Activated naive CD8-positive, alpha-beta T cell treated with anti-CD3 and anti-CD28 coated beads, Interleukin-2, amount 10 ng/mL, durations not matched to agents 7 days and 5 days (primary cell): Measurements from ENCODE around the gene LRP1B. TPM values are rescaled to one million over a fixed set of nuclear protein-coding genes. Genes with fewer than 3 reads are reported as not detected.

Source experiments
- ATAC-seq: fragments of 150-1000 bp; cut with Tn5 transposase; one replicate; pipeline ENCODE4 v1.10.0; 2021; ENCODE audit warnings: low read depth, moderate library complexity
- POLR2A ChIA-PET: fragments of 350-600 bp; sonication (Branson Sonifier 250); formaldehyde crosslinking; loops from one replicate; lab custom pipeline; 2021; ENCODE audit warnings: antibody characterized with exemption; lab: Charles Lee
- DNase-seq: peaks from one replicate; pipeline ENCODE4 v3.0.0; 2021
- H3K27ac Mint-ChIP-seq: one replicate; pipeline ENCODE4 v1.8.0; 2022; ENCODE audit warnings: mild to moderate bottlenecking, mixed read lengths
- H3K27me3 Mint-ChIP-seq: one replicate; pipeline ENCODE4 v1.8.0; 2022; ENCODE audit warnings: mild to moderate bottlenecking, moderate library complexity, mixed read lengths
- H3K36me3 Mint-ChIP-seq: one replicate; pipeline ENCODE4 v1.8.0; 2021; ENCODE audit warnings: mild to moderate bottlenecking, mixed read lengths
- H3K4me1 Mint-ChIP-seq: one replicate; pipeline ENCODE4 v1.8.0; 2021; ENCODE audit warnings: mixed read lengths
- H3K4me3 Mint-ChIP-seq: one replicate; pipeline ENCODE4 v1.8.0; 2022; ENCODE audit warnings: mild to moderate bottlenecking, moderate library complexity, mixed read lengths
- H3K9me3 Mint-ChIP-seq: one replicate; pipeline ENCODE4 v1.8.0; 2021; ENCODE audit warnings: mixed read lengths
- total RNA-seq, 2 experiments: library from RNA; stranded (reverse); gene quantifications; one replicate each; pipeline ENCODE4 v1.2.3, GENCODE V29; 2021

The LRP1B gene
- total RNA-seq, 2 experiments from 2014 or later = not detected

DNA sequence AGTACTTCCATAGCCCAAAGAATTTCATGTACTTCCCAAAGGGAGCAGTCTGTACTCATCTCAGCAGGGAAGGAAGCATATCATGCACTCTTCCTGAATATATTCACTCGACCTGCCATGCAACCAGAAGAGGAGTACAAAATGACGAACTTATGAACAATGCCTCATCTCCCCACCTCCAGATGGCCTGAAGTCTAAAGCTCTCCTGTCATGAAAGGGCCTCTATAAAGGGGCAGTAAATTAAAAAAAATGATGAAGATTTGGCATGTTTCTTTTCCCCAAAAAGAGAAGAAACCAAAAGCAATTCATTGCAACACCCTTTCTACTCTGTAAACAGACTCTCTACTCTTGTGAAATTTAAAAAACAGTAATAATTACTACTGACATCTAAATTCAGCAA lies 1601.1 kb downstream of the LRP1B start:
- Mint-ChIP-seq H3K9me3 (peaks cover 1% of the 10 kb centered on the region), H3K4me3 (no peak overlapping the region)

DNA sequence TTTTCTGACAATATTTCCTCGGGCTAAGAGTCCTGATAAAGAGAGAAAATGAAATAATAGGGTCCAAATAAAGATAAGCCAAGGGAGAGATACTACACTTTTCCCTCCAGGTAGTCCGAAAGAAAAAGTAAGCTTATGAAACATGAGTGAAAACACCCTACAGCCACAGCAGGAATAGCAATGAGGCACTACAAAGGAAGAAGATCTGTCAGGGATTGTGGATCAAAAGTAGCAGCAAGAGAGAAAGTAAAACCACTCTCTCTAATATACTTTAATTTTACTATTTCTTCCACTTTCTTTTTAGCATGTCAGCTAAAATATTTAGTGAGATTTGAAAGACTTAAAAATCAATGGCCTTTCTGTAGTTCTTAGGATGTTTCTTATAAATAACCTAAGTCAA lies 1601.8 kb downstream of the LRP1B start:
- no peaks in the 10 kb centered on the region for H3K9me3 Mint-ChIP-seq
- no peaks in the 10 kb centered on the region for H3K36me3 Mint-ChIP-seq
- no peak overlapping the region for H3K27ac Mint-ChIP-seq
- no peak for DNase-seq
- no peak overlapping the region for H3K4me3 Mint-ChIP-seq
- POLR2A ChIA-PET = no interaction called here
- no peaks in the 10 kb centered on the region for H3K4me1 Mint-ChIP-seq
- ATAC-seq = no peak
- no peaks in the 10 kb centered on the region for H3K27me3 Mint-ChIP-seq

More for the DNA sequence above, 1601.1 kb downstream of the LRP1B start:
- POLR2A ChIA-PET = no interaction called here
- no peak for DNase-seq
- Mint-ChIP-seq H3K4me1 (no peaks in the 10 kb centered on the region), H3K27me3 (no peaks in the 10 kb centered on the region), H3K27ac (no peak overlapping the region), H3K36me3 (no peaks in the 10 kb centered on the region)
- no peak for ATAC-seq

DNA sequence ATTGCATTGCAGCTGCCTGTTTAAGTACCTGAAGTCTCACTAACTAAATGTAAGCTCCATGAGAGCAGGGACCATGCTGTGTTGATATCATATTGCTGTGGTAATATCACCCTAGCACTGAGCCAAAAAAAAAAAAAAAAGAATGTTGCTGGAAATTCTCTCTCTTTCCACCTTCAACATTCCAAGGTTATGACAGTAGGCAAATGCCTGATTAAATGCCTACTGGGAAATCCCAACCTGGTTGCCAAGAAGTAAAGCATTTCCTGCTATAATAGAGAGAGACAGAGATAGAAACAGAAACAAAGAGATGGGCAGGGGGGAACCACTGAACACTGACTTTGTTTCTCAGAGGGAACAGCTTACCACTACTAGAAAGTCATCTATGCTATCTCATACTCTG lies 1604.2 kb downstream of the LRP1B start:
- POLR2A ChIA-PET = no interaction called here
- H3K9me3 Mint-ChIP-seq = peaks cover 1% of the 10 kb centered on the region
- no peak for ATAC-seq
- no peak overlapping the region for H3K27ac Mint-ChIP-seq
- no peaks in the 10 kb centered on the region for H3K36me3 Mint-ChIP-seq
- DNase-seq = no peak
- no peak overlapping the region for H3K4me3 Mint-ChIP-seq
- no peaks in the 10 kb centered on the region for H3K27me3 Mint-ChIP-seq
- H3K4me1 Mint-ChIP-seq = no peaks in the 10 kb centered on the region

DNA sequence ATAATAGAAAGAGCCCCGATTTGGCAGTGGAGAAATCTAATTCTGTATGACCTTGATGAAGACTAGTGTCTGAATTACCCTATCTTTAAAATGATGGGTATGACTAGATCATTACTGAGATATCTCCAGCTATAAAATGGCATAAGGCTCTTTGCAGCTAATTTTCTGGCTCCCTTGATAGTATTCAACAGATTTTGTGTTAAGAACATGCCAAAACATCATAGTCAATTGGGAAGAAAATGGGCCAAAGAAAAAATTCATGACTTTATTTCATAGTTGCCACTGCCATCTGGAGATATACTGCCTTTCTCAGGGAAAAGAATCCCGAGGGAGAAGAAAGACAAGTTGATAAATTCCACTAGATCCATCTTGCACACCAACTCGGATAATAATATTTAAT lies 1618.7 kb downstream of the LRP1B start:
- H3K27ac Mint-ChIP-seq = no peak overlapping the region
- H3K36me3 Mint-ChIP-seq = no peaks in the 10 kb centered on the region
- H3K4me1 Mint-ChIP-seq = no peaks in the 10 kb centered on the region
- POLR2A ChIA-PET = no interaction called here
- no peak for ATAC-seq
- H3K9me3 Mint-ChIP-seq = peaks cover 3% of the 10 kb centered on the region
- no peak for DNase-seq
- no peak overlapping the region for H3K4me3 Mint-ChIP-seq
- no peaks in the 10 kb centered on the region for H3K27me3 Mint-ChIP-seq

DNA sequence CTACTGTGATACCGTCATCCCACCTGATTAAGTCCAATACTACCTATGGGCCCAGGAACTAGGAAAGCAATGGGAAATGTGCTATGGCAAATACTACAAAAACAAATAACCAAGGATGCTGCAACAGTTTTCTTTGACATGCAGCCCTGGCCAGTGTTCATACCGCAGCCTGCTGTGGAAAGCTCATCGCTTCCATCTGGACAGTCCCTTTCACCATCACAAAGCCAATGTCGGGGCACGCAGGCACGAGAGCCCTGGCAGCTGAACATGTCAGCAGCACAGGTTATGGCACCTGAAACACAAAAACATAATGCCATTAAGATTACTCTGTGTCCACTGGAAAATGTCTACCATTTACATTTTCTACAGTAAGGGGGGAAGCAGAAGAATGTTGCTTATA lies 1621.1 kb downstream of the LRP1B start:
- DNase-seq (no peak), ATAC-seq (no peak)
- Mint-ChIP-seq H3K36me3 (no peaks in the 10 kb centered on the region), H3K27me3 (no peaks in the 10 kb centered on the region), H3K9me3 (no peaks in the 10 kb centered on the region), H3K27ac (no peak overlapping the region), H3K4me1 (no peaks in the 10 kb centered on the region), H3K4me3 (no peak overlapping the region)
- POLR2A ChIA-PET = no interaction called here

DNA sequence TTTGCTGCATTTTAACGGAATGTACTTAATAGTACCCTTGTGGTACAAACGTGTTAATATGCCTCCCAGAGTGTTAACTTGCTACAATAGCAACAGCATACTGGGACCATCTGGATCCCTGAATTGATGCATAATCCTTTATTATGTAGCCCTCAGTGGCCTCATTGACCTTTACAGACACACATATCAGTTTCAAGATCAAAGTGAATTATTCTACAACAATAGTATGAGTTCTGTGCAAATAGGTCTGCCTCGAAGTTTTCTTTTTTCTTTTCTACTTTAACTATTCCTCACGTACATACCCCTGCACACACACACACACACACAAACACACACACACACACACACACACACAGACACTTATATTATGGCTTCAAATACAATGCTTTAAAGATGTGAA lies 1622.1 kb downstream of the LRP1B start:
- H3K4me3 Mint-ChIP-seq = no peak overlapping the region
- H3K4me1 Mint-ChIP-seq = no peaks in the 10 kb centered on the region
- H3K27me3 Mint-ChIP-seq = no peaks in the 10 kb centered on the region
- no peaks in the 10 kb centered on the region for H3K36me3 Mint-ChIP-seq
- ATAC-seq (no peak), DNase-seq (no peak)
- POLR2A ChIA-PET = no interaction called here
- H3K27ac Mint-ChIP-seq = no peak overlapping the region
- H3K9me3 Mint-ChIP-seq = no peaks in the 10 kb centered on the region

DNA sequence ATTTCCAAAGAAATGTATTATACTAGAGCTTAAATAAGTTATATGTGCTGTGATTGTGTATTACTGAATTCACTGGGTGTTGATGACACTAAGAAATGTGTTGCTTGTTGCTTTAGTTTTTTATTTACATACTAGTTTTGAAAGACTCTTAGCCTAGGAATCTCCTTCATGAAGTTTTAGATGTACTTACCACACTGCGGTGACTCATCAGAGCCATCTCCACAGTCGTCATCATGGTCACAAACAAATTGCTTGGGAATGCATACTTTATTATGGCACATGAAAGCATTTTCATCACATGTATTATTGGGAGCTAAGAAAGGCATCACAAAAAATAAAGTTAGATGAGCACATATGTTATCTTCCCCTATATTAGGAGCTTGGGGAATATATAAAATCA lies 1624.2 kb downstream of the LRP1B start:
- Mint-ChIP-seq H3K4me3 (no peak overlapping the region), H3K4me1 (no peaks in the 10 kb centered on the region), H3K27me3 (no peaks in the 10 kb centered on the region), H3K36me3 (no peaks in the 10 kb centered on the region), H3K9me3 (no peaks in the 10 kb centered on the region), H3K27ac (no peak overlapping the region)
- ATAC-seq (no peak), DNase-seq (no peak)
- POLR2A ChIA-PET = no interaction called here

DNA sequence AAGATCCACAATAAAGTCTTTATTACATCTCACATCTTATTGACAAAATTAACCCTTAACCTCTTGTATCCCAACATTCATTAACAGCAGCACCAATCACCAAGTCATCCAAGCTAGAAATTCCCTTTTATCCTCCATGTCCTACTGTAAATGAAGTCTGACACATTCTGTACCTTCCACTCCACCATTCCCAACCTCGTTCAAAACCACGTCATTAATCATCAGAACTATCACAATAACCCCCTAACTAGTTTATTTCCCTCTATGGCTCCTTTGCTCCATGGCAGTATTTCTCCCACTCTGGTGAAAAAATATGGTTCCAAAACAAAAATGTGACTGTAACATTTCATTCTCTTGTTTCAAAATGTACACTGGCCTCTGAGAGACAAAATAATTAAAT lies 1626.2 kb downstream of the LRP1B start:
- Mint-ChIP-seq H3K36me3 (no peaks in the 10 kb centered on the region), H3K4me1 (no peaks in the 10 kb centered on the region), H3K27me3 (no peaks in the 10 kb centered on the region), H3K9me3 (no peaks in the 10 kb centered on the region), H3K4me3 (no peak overlapping the region), H3K27ac (no peak overlapping the region)
- POLR2A ChIA-PET = no interaction called here
- DNase-seq (no peak), ATAC-seq (no peak)

DNA sequence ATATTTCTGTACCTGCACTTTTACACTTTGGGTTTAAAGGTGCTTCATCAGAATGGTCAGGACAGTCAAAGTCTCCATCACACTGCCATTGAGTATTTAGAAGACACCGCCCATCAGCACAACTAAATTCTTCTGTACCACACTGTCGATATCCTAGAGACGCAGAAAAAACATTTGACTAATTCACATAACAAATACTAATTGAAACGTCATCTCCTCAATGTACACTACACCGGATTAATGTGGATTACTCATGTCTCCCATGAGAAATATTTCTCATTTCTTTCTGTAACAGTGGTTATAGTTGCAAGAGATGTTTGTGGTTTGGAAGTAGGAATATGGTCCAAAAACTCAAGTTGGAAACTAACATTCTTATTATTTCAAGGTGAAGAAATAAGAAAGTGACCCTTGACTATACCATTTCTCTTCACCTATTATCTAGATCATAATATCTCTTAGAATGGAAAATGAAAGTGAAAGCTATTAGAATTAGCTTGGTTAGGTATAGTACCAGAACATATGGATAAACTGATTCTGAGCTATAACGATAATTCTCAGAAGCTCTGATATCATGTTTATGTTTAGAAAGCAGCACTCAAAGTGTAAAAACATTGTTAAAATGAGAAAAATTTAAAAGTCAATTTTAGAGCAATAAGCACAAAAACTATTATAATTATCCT lies 1627.7 kb downstream of the LRP1B start:
- DNase-seq (no peak), ATAC-seq (no peak)
- H3K36me3 Mint-ChIP-seq = no peaks in the 10 kb centered on the region
- no peaks in the 10 kb centered on the region for H3K4me1 Mint-ChIP-seq
- H3K9me3 Mint-ChIP-seq = no peaks in the 10 kb centered on the region
- H3K27me3 Mint-ChIP-seq = no peaks in the 10 kb centered on the region
- no peak overlapping the region for H3K27ac Mint-ChIP-seq
- H3K4me3 Mint-ChIP-seq = no peak overlapping the region
- POLR2A ChIA-PET = no interaction called here

DNA sequence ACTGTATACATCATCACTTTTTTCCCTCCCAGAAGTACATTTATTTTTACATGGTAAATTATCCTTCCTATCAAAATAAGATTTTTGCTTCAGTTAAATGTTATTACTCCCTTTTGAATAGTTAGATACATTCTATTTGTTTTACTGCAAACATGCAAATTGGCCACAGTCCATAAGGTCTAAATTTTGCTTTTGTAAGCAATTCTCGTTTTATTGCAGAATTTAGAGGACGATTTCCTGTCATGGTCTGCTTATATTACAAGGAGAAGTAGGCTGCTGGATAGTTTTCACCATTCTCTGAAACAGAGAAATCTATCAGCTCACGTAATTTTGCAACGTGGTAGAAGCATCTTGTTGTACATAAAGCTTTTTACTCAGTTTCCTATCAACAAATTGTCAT lies 1632.5 kb downstream of the LRP1B start:
- no peak overlapping the region for H3K4me3 Mint-ChIP-seq
- POLR2A ChIA-PET = no interaction called here
- no peaks in the 10 kb centered on the region for H3K36me3 Mint-ChIP-seq
- H3K4me1 Mint-ChIP-seq = no peaks in the 10 kb centered on the region
- H3K9me3 Mint-ChIP-seq = no peaks in the 10 kb centered on the region
- ATAC-seq (no peak), DNase-seq (no peak)
- no peak overlapping the region for H3K27ac Mint-ChIP-seq
- H3K27me3 Mint-ChIP-seq = no peaks in the 10 kb centered on the region

DNA sequence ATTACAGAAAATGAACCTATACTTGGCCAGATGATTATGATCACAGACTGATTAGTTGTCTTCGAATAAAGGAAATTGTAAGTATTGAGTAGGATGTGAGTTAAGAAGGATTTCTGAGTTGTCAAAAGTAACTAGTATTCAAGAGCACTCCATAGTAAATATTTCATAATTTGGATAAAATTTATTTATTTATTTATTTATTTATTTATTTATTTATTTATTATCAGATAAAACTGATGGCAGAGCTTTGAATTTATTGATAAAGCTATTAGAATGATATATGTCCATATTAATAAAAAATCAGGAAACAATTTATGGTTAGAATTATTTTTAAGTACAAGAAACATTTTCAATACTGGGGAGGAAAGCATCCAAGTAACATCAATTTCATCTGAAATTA lies 1634.1 kb downstream of the LRP1B start:
- no peak overlapping the region for H3K27ac Mint-ChIP-seq
- H3K4me1 Mint-ChIP-seq = no peaks in the 10 kb centered on the region
- POLR2A ChIA-PET = no interaction called here
- ATAC-seq (no peak), DNase-seq (no peak)
- no peaks in the 10 kb centered on the region for H3K27me3 Mint-ChIP-seq
- H3K4me3 Mint-ChIP-seq = no peak overlapping the region
- no peaks in the 10 kb centered on the region for H3K36me3 Mint-ChIP-seq
- peaks cover 1% of the 10 kb centered on the region for H3K9me3 Mint-ChIP-seq

DNA sequence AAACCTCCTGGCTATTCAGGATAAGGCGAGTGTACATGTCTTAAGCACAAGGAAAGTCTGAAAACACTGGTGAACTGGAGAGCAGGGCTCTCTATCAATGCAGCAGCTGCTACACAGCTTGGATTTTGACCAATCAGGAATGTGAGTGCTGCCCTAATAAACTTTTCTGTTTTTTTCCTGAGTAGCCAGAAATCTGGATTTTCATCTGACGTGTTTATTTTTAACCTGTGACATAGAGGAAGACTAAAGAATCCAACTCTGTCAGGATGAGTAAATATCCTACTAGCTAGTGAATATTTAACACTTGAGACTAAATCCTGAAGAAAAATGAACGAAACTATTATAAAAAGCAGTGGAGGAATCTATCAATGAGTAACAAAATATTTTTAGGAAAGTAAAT lies 1638.9 kb downstream of the LRP1B start:
- Mint-ChIP-seq H3K27ac (no peak overlapping the region), H3K4me1 (no peaks in the 10 kb centered on the region), H3K9me3 (peaks cover 1% of the 10 kb centered on the region), H3K27me3 (no peaks in the 10 kb centered on the region), H3K36me3 (no peaks in the 10 kb centered on the region), H3K4me3 (no peak overlapping the region)
- DNase-seq = no peak
- ATAC-seq = no peak
- POLR2A ChIA-PET = no interaction called here

DNA sequence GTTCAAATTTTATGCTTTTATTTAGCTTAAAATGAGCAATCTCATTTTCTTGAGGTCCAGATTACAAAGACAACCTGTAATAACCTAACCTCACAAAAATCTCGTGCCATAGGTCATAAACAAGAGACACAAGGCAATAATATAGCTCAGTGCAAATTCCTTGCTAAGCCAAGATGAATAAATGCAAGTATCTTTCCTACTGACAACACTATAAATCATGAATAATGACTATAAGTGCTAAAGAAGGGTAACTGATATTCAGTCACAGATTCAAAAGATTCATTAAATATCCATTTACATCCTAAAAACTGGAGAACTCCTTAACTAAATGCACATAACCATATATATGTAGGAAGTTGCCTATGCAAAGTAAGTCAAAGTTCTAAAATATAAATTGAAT lies 1641.6 kb downstream of the LRP1B start:
- Mint-ChIP-seq H3K27me3 (no peaks in the 10 kb centered on the region), H3K36me3 (no peaks in the 10 kb centered on the region), H3K4me3 (no peak overlapping the region), H3K9me3 (peaks cover 1% of the 10 kb centered on the region), H3K27ac (no peak overlapping the region), H3K4me1 (no peaks in the 10 kb centered on the region)
- DNase-seq (no peak), ATAC-seq (no peak)
- POLR2A ChIA-PET = no interaction called here

DNA sequence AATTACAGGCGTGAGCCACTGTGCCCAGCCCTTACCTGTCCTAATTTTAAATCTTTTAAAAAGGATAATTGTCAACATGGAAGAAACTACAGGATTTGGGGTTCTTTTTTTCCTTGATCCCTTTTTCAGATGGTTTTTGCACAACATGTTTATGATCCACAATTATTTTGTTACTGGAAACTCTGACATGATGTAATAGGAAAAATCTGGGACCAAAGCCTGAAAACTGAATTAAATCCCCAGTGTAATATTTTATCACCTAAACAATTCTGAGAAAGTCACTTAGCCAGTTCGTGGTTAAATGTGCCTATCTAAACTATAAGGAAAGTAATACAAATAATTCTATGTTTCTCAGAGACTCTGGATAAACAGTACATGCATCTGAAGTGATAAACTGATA lies 1649.7 kb downstream of the LRP1B start:
- ATAC-seq (no peak), DNase-seq (no peak)
- H3K27ac Mint-ChIP-seq = no peak overlapping the region
- no peak overlapping the region for H3K4me3 Mint-ChIP-seq
- no peaks in the 10 kb centered on the region for H3K36me3 Mint-ChIP-seq
- no peaks in the 10 kb centered on the region for H3K27me3 Mint-ChIP-seq
- no peaks in the 10 kb centered on the region for H3K4me1 Mint-ChIP-seq
- POLR2A ChIA-PET = no interaction called here
- peaks cover 2% of the 10 kb centered on the region for H3K9me3 Mint-ChIP-seq

DNA sequence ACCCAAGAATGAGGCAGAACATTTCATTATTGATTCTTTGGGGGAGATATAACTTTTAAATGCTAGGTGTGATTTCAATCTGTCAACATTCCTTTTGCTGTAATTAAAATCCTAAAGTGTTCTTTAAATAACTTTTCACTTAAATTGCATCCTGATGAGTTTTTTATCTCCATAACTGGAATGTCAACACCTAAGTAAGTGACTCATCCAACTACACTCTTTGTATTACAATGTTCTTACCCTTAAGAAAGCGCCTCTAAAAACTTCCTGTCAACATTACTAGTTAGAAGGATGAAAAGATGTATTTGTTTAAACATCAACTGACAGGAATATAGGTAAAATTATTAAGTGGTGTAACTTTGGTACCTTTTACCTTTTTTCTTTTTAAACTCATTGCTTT lies 1657.0 kb downstream of the LRP1B start:
- H3K27me3 Mint-ChIP-seq = no peaks in the 10 kb centered on the region
- POLR2A ChIA-PET = no interaction called here
- H3K27ac Mint-ChIP-seq = no peak overlapping the region
- ATAC-seq = no peak
- no peak overlapping the region for H3K4me3 Mint-ChIP-seq
- H3K9me3 Mint-ChIP-seq = no peaks in the 10 kb centered on the region
- H3K4me1 Mint-ChIP-seq = no peaks in the 10 kb centered on the region
- H3K36me3 Mint-ChIP-seq = no peaks in the 10 kb centered on the region
- DNase-seq = no peak
